GM13977 (cell line): ENCODE measurements around the gene CHST6.

Source experiments
- DNase-seq: peaks from one replicate; pipeline ENCODE4 v3.0.0; 2012; ENCODE audit warnings: low spot score
- in situ Hi-C: fragments of 300-500 bp; cut with MboI; formaldehyde crosslinking; loops from one replicate; pipeline ENCODE4 v1.12.0; 2022; ENCODE audit warnings: low sequenced_read_pairs, low pct_unique_long_range_greater_than_20kb, mixed read lengths, inconsistent platforms; ENCODE audit not compliant: unreplicated experiment
- TF ChIP-seq, protein P1 (sequence below): IDR thresholded peaks from 2 replicates; pipeline ENCODE4 v1.5.1; 2012; ENCODE audit warnings: mild to moderate bottlenecking, control low read depth; ENCODE audit not compliant: insufficient read depth; ENCODE audit errors: extremely low read depth, missing control alignments

Gene CHST6

DNA sequence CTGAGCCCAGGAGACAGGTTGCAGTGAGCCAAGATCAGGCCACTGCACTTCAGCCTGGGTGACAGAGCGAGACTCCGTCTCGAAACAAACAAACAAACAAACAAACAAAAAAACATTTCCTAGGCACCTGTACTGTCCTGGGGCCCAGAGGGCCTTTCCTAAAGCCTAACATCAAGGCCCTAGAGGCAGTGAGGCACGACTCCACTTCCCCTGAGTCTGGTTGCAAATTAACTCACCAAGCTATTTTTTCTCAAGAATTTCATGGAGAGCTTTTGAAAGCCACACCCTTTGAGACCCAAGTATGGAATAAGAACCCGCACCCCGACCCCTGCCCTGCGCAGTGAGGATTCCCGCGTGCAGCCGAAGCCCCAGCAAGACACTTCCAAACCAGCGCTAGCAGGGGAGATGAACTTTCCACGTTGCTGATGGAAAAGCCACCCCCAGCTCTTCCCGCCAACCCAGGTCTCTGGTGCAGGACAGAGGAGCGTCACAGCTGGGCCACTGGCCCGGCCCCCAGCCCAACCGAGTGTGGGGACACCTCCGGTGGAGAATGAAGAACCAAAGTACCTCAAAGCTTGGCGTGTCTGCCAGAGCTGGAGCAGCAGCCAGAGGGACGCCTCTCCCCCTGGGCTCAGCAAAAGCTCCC is 39.4 kb upstream of the CHST6 start:
- no peak for DNase-seq
- TF ChIP-seq, protein P1, sequence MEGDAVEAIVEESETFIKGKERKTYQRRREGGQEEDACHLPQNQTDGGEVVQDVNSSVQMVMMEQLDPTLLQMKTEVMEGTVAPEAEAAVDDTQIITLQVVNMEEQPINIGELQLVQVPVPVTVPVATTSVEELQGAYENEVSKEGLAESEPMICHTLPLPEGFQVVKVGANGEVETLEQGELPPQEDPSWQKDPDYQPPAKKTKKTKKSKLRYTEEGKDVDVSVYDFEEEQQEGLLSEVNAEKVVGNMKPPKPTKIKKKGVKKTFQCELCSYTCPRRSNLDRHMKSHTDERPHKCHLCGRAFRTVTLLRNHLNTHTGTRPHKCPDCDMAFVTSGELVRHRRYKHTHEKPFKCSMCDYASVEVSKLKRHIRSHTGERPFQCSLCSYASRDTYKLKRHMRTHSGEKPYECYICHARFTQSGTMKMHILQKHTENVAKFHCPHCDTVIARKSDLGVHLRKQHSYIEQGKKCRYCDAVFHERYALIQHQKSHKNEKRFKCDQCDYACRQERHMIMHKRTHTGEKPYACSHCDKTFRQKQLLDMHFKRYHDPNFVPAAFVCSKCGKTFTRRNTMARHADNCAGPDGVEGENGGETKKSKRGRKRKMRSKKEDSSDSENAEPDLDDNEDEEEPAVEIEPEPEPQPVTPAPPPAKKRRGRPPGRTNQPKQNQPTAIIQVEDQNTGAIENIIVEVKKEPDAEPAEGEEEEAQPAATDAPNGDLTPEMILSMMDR = no peak
- in situ Hi-C loops = no loop called here

DNA sequence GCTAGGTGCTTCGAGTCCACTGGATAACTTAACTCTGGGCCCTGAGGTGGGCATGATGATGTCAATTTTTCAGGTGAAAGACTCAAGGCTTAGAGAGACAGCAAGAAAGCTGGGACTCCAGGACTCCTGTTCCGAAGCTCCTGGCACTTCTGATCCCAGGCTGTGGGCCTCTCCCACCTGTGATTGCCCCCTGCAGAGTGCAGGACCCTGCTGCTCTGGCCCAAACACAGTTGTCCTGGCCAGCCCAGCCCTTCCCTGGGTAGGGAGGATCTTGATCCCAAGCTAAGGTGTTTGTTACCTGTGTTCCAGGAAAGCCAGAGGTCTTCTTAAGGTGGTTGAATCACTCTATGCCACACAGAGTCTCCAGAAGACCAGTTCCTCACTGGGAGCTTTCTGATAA is 37.5 kb upstream of the CHST6 start:
- TF ChIP-seq, protein P1 = no peak
- in situ Hi-C loops = no loop called here
- DNase-seq = no peak

DNA sequence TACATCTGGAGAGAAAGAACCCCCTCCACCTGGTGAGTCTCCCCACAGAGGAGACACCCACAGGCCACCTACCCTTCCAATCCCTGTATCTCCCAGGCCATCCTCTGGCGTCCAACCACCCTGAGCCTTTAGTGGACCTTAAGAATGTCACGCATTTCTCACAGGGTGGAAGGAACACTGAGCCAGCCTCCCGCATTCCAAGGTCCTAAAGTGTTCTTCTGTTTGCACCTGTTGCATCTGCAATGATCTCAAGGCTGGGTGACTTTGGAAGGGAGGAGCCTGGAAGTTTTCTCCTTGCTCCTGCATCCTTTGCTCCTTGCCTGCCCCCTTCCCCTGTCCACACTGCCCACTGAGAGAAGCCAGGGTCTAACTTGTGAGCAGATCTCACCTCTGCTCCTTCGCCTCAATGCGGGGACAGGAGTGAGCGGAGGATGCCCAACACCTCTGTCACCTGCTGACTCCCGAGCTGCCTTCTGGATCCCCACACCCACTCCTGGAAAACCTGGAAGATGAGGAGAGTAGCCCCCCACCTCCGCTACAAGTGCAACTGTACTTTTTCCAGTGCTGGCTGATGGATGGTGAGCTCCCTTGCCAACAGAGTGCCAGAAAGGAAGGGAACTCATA is 37.0 kb upstream of the CHST6 start:
- TF ChIP-seq, protein P1 = no peak
- no peak for DNase-seq
- in situ Hi-C loops = no loop called here

DNA sequence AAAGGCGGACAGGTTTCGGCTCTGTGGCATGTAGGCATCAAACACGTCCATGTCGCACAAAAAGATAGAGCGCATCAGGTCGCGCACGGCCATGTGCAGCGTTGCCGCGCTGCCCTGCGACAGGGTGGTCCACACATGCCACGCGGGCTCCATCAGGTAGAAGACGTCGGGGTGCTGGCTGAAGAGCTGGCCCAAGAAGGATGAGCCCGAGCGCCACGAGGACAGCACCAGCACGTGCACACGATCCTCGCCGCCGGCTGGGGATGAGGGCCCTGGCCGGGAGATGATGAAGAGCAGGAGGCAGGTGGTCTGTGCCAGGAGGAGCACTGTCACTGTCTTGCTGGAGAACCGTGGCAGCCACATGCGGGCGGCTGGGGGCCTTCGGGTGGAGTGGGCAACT is 34.7 kb upstream of the CHST6 start:
- TF ChIP-seq, protein P1 = no peak
- DNase-seq = no peak
- in situ Hi-C loops = no loop called here

DNA sequence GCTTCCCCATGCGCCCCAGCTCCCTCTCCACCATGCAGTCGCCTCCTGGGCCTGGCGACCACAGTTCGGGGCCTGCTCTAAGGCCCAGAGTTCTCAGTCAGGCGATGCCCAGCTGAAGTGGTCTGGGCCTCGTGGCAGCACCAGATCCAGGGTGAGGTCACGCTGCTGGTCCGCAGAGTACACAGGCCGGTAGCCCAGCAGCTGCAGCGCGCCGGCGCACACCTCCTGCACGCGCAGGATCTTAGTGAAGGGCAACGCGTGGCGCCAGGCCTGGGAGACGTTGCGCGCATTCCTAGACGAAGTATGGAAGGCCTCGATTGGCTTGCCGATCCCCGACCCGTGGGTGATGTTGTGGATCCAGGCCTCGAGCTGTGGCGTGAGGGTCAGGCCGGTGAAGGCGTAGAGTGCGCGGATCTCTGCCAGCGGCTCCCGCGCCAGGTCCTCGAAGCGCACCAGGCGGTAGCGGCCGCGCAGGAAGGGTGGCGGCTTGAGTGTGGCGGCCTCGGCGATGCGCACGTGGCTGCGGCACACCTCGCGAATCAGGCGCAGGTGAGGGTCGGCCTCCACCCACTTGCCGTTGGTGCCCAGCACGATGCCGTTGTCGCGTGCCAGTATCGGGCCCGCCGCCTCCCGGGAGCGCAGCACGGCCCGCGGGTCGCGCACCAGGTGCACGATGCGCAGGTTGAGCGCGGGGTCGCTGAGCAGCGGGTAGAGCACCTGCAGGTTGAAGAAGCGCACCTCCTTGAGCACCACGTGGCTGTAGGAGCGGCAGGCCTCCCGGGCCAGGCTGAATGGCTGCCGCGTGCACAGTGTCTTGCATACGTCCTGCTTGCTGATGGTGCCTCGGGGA is 34.0 kb upstream of the CHST6 start:
- TF ChIP-seq, protein P1 = no peak
- DNase-seq = no peak
- in situ Hi-C loops = no loop called here

DNA sequence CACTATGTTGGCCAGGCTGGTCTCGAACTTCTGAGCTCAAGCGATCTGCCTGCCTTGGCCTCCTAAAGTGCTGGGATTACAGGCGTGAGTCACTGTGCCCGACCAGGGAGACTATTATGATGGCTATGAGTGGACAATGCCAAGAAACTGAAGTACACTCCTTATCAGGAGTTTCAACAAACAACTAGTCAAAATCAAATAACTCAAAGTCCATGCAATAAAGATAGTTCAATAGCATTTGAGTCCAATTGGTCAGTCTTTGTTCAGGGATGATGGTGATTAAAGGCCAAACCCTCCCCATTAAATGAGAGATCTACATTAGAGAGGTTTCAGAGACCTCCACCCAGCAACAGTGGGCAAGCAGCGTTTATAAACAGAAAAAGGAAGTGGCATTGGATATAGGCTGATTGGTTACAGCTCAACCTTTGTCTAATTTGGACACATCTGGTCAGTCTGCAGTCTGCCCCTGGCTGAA is 32.6 kb upstream of the CHST6 start:
- DNase-seq = no peak
- TF ChIP-seq, protein P1 = no peak
- in situ Hi-C loops = no loop called here
